PC-9 (cell line): ENCODE data around the gene MYO5B. TPM values are rescaled to one million over a fixed set of nuclear protein-coding genes. Genes with fewer than 3 reads are reported as not detected.

ENCODE experiments used
- BruUV-seq: library from RNA; stranded (reverse); fragments of 400-500 nt; replicated peaks from 2 replicates; lab custom pipeline; 2021; lab: Mats Ljungman, UMichigan
- CTCF ChIA-PET: fragments of 300-600 bp; sonication (Branson Sonifier 250); formaldehyde crosslinking; loops from one replicate; lab custom pipeline; 2022; ENCODE audit warnings: antibody characterized with exemption; lab: Charles Lee
- POLR2A ChIA-PET: fragments of 300-600 bp; sonication (Branson Sonifier 250); formaldehyde crosslinking; loops from one replicate; lab custom pipeline; 2022; ENCODE audit warnings: antibody characterized with exemption; ENCODE audit not compliant: unreplicated experiment; lab: Charles Lee
- DNase-seq, 2 experiments: peaks; one replicate each; pipeline versions ENCODE4 v3.0.0 to v3.0.0-alpha.2; 2015 to 2022; ENCODE audit warnings: mixed read lengths in 1 of 2
- H2AFZ ChIP-seq: fragments of 200-600 bp; sonication (generic); 2 replicates; pipeline ENCODE4 v1.8.1; 2017; ENCODE audit warnings: antibody characterized with exemption
- H3F3A ChIP-seq: fragments of 200-600 bp; sonication (generic); 2 replicates; pipeline ENCODE4 v1.8.1; 2017; ENCODE audit warnings: antibody characterized with exemption, mild to moderate bottlenecking, low read depth; ENCODE audit not compliant: insufficient read depth
- H3K27ac ChIP-seq: fragments of 200-600 bp; sonication (generic); 2 replicates; pipeline ENCODE4 v1.6.1; 2016; ENCODE audit warnings: mixed run types
- H3K27me3 ChIP-seq: fragments of 200-600 bp; sonication (generic); 2 replicates; pipeline ENCODE4 v1.6.1; 2016; ENCODE audit warnings: low read depth, mixed run types; ENCODE audit not compliant: insufficient read depth
- H3K36me3 ChIP-seq: fragments of 200-600 bp; sonication (generic); 2 replicates; pipeline ENCODE4 v1.6.1; 2016; ENCODE audit warnings: low read depth, mixed run types
- H3K4me1 ChIP-seq: fragments of 200-600 bp; sonication (generic); replicated peaks from 2 replicates; pipeline ENCODE4 v1.6.1; 2016; ENCODE audit warnings: mixed run types; ENCODE audit not compliant: insufficient read depth
- H3K4me2 ChIP-seq: fragments of 200-600 bp; sonication (generic); 2 replicates; pipeline ENCODE4 v1.6.1; 2017; ENCODE audit warnings: mixed run types
- H3K4me3 ChIP-seq: fragments of 200-600 bp; sonication (generic); 2 replicates; pipeline ENCODE4 v1.6.1; 2016; ENCODE audit warnings: mixed run types
- H3K79me2 ChIP-seq: fragments of 200-600 bp; sonication (generic); 2 replicates; pipeline ENCODE4 v1.6.1; 2017; ENCODE audit warnings: low read depth, mixed run types
- H3K9me2 ChIP-seq: fragments of 200-600 bp; sonication (generic); 2 replicates; pipeline ENCODE4 v1.8.1; 2017; ENCODE audit warnings: mild to moderate bottlenecking; ENCODE audit not compliant: insufficient read depth
- H3K9me3 ChIP-seq: fragments of 200-600 bp; sonication (generic); 2 replicates; pipeline ENCODE4 v1.8.1; 2016; ENCODE audit warnings: low read depth; ENCODE audit not compliant: insufficient read depth
- H4K20me1 ChIP-seq: fragments of 200-600 bp; sonication (generic); 2 replicates; pipeline ENCODE4 v1.8.1; 2017; ENCODE audit not compliant: insufficient read depth
- CTCF ChIP-seq: fragments of 200-600 bp; sonication (generic); conservative IDR thresholded peaks from 2 replicates; pipeline ENCODE4 v1.6.1; 2017; ENCODE audit warnings: mixed run types, antibody characterized with exemption, mild to moderate bottlenecking, moderate library complexity
- EZH2 ChIP-seq: fragments of 200-600 bp; sonication (generic); IDR thresholded peaks from 2 replicates; pipeline ENCODE4 v1.8.0; 2017; ENCODE audit warnings: antibody characterized with exemption, low read depth
- intact Hi-C: fragments of 100-400 bp; cut with micrococcal nuclease; formaldehyde crosslinking; loops from one replicate; pipeline ENCODE4 v1.10.0; 2022; ENCODE audit not compliant: unreplicated experiment
- total RNA-seq: library from RNA; stranded (reverse); gene quantifications from 2 replicates; pipeline ENCODE4 v1.2.3, GENCODE V29; 2021

MYO5B gene
- total RNA-seq, 1 experiment from 2014 or later: 25.4 TPM

GRCh38 chr18:50203801-50204604 is 9.1 kb upstream of the MYO5B start:
- intact Hi-C loops: loop anchor here (10.0 kb wide), 1 partner anchor 319 kb away; no protein-coding TSS in a partner anchor
- H2AFZ ChIP-seq: peak overlapping the region; percentile 50; the same call in 1 of the 2 replicates
- CTCF ChIA-PET: interaction anchor here (0.6 to 1.5 kb wide), 2 partner anchors 197 to 346 kb away, joined by 3 to 5 read pairs; no protein-coding TSS in a partner anchor
- no peaks in the 10 kb centered on the region for H3K9me2 ChIP-seq
- no peaks in the 10 kb centered on the region for H3K27me3 ChIP-seq
- H3K36me3 ChIP-seq: no peaks in the 10 kb centered on the region
- H3K4me3 ChIP-seq: peak overlapping the region; percentile 19; the same call in 1 of the 2 replicates
- H3K79me2 ChIP-seq: no peaks in the 10 kb centered on the region
- DNase-seq: peak in 1 of 2 experiments; percentile 37
- H3K27ac ChIP-seq: no peak overlapping the region
- peak overlapping the region; percentile 68 for H3K4me2 ChIP-seq
- no peaks in the 10 kb centered on the region for H3K9me3 ChIP-seq
- TF ChIP-seq EZH2 (no peak), CTCF (peak; percentile 75)
- POLR2A ChIA-PET: no interaction called here
- no peaks in the 10 kb centered on the region for H3K4me1 ChIP-seq
- BruUV-seq: no TSS peak
- H4K20me1 ChIP-seq: no peaks in the 10 kb centered on the region
- no peaks in the 10 kb centered on the region for H3F3A ChIP-seq

- no peak for DNase-seq
- intact Hi-C loops: loop anchor here (10.0 kb wide), 1 partner anchor 317 kb away; no protein-coding TSS in a partner anchor
- Histone ChIP-seq H3K27me3 (no peaks in the 10 kb centered on the region), H3K36me3 (no peaks in the 10 kb centered on the region), H3K4me3 (no peak overlapping the region), H2AFZ (no peak overlapping the region), H3K27ac (no peak overlapping the region), H3K9me2 (no peaks in the 10 kb centered on the region), H3K4me1 (no peaks in the 10 kb centered on the region), H3K79me2 (no peaks in the 10 kb centered on the region), H3F3A (no peaks in the 10 kb centered on the region), H3K9me3 (no peaks in the 10 kb centered on the region), H3K4me2 (no peak overlapping the region), H4K20me1 (no peaks in the 10 kb centered on the region)
- ChIA-PET CTCF (no interaction called here), POLR2A (no interaction called here)
- BruUV-seq: no TSS peak
- TF ChIP-seq CTCF (no peak), EZH2 (no peak)
These were observed 6.6 kb upstream of the MYO5B start for GRCh38 chr18:50201476-50202018.

- intact Hi-C loops: loop anchor here (10.0 kb wide), 2 partner anchors 85 to 315 kb away; no protein-coding TSS in a partner anchor
These were observed 5.0 kb upstream of the MYO5B start for GRCh38 chr18:50199921-50200320.

More at GRCh38 chr18:50199921-50200320, 5.0 kb upstream of the MYO5B start:
- Histone ChIP-seq H3K4me1 (no peaks in the 10 kb centered on the region; the same call in 1 of the 2 replicates), H3K27me3 (no peaks in the 10 kb centered on the region), H3K4me3 (no peak overlapping the region), H3F3A (no peaks in the 10 kb centered on the region), H3K9me3 (no peaks in the 10 kb centered on the region), H3K9me2 (no peaks in the 10 kb centered on the region), H2AFZ (no peak overlapping the region), H3K4me2 (no peak overlapping the region), H4K20me1 (no peaks in the 10 kb centered on the region), H3K36me3 (no peaks in the 10 kb centered on the region), H3K27ac (no peak overlapping the region), H3K79me2 (no peaks in the 10 kb centered on the region)
- DNase-seq: no peak
- TF ChIP-seq CTCF: no peak
- no peak for TF ChIP-seq EZH2
- BruUV-seq: no TSS peak
- CTCF ChIA-PET: no interaction called here
- POLR2A ChIA-PET: no interaction called here
